Right kidney (tissue), 1 donor: ENCODE results near the gene NEURL2.
"Not testable (repeated sequence)": the region's sequence is repeated elsewhere in the genome, so short reads cannot be mapped to it uniquely, and the experiment has no call there.

Source experiments
- DNase-seq: peaks from one replicate; pipeline ENCODE4 v3.0.0-alpha.2; 2016

Gene NEURL2

GRCh38 chr20:45920462-45921336, 29.7 kb upstream of the NEURL2 start:
- no peak for DNase-seq

- DNase-seq = peak; percentile 34
Measured at GRCh38 chr20:45919542-45920399, 28.8 kb upstream of the NEURL2 start.

- no peak for DNase-seq
Measured at GRCh38 chr20:45918779-45919537, 27.9 kb upstream of the NEURL2 start.

GRCh38 chr20:45918182-45918737, 27.3 kb upstream of the NEURL2 start:
- no peak for DNase-seq

GRCh38 chr20:45917790-45918141, 26.8 kb upstream of the NEURL2 start:
- no peak for DNase-seq

GRCh38 chr20:45913116-45913515, 22.1 kb upstream of the NEURL2 start:
- no peak for DNase-seq

GRCh38 chr20:45912344-45912682, 21.3 kb upstream of the NEURL2 start:
- no peak for DNase-seq

- DNase-seq = peak; percentile 80
Measured at GRCh38 chr20:45911486-45912343, 20.7 kb upstream of the NEURL2 start, which contains the start of gene PLTP. Gene PLTP, minus strand, starts transcription at chr20:45912155. Its CDS starts 703 bp downstream, at chr20:45911452.

GRCh38 chr20:45910670-45911485, 19.9 kb upstream of the NEURL2 start:
- peak; percentile 85 for DNase-seq

- DNase-seq = no peak
Measured at GRCh38 chr20:45909817-45910669, 19.0 kb upstream of the NEURL2 start.

GRCh38 chr20:45909336-45909808, 18.4 kb upstream of the NEURL2 start:
- DNase-seq = no peak

GRCh38 chr20:45908084-45908483, 17.1 kb upstream of the NEURL2 start:
- DNase-seq = no peak

- no peak for DNase-seq
Measured at GRCh38 chr20:45907219-45907948, 16.4 kb upstream of the NEURL2 start.

GRCh38 chr20:45905505-45906079, 14.6 kb upstream of the NEURL2 start:
- no peak for DNase-seq

GRCh38 chr20:45904583-45905504, 13.8 kb upstream of the NEURL2 start:
- DNase-seq = no peak

GRCh38 chr20:45902199-45902701, 11.2 kb upstream of the NEURL2 start:
- no peak for DNase-seq

- DNase-seq = not testable (repeated sequence)
Measured at GRCh38 chr20:45901332-45901731, 10.3 kb upstream of the NEURL2 start.
